Myometrial cell (primary cell): Measurements from ENCODE around the gene PLEKHG3. TPM values are rescaled to one million over a fixed set of nuclear protein-coding genes. Genes with fewer than 3 reads are reported as not detected.

ENCODE experiments used
- total RNA-seq: library from RNA; depleted of rRNA; stranded (reverse); fragments of >200 nt; gene quantifications from 2 replicates; pipeline ENCODE4 v1.2.3, GENCODE V29; 2015

PLEKHG3 gene
- total RNA-seq, result 2.3 and 2.6 TPM in 2 replicates

GRCh38 chr14:64704143-64704742 lies at the start of gene PLEKHG3:
TSS of gene PLEKHG3 (plus strand) at chr14:64704424. CDS start at chr14:64727632, 23,208 bp downstream.

Other genes with a start within 250 kb of the PLEKHG3 start
- gene AKAP5, start 238.9 kb upstream of the PLEKHG3 start, total RNA-seq, result 0.71 and 1.2 TPM in 2 replicates
- 3.2 and 6.6 TPM in 2 replicates for gene ZBTB25, start 200.6 kb upstream of the PLEKHG3 start, total RNA-seq
- gene ZBTB1, start 199.7 kb upstream of the PLEKHG3 start, total RNA-seq, result 20.2 and 36.0 TPM in 2 replicates
- 18.5 and 19.7 TPM in 2 replicates for gene HSPA2, start 163.7 kb upstream of the PLEKHG3 start, total RNA-seq
- 0.18 and 1.2 TPM in 2 replicates for gene PPP1R36, start 154.5 kb upstream of the PLEKHG3 start, total RNA-seq
- gene SPTB, start 175.5 kb downstream of the PLEKHG3 start, total RNA-seq, result under 0.01 TPM in 1 of 2 replicates, not detected in the other
- gene CHURC1, start 210.0 kb downstream of the PLEKHG3 start, total RNA-seq, result 38.1 and 52.5 TPM in 2 replicates
- not detected in 2 replicates for gene GPX2, start 238.3 kb downstream of the PLEKHG3 start, total RNA-seq